ENCODE data around the gene TFR2.
"Not testable (repeated sequence)": the region's sequence is repeated elsewhere in the genome, so short reads cannot be mapped to it uniquely, and the experiment has no call there.

Gene TFR2

DNA sequence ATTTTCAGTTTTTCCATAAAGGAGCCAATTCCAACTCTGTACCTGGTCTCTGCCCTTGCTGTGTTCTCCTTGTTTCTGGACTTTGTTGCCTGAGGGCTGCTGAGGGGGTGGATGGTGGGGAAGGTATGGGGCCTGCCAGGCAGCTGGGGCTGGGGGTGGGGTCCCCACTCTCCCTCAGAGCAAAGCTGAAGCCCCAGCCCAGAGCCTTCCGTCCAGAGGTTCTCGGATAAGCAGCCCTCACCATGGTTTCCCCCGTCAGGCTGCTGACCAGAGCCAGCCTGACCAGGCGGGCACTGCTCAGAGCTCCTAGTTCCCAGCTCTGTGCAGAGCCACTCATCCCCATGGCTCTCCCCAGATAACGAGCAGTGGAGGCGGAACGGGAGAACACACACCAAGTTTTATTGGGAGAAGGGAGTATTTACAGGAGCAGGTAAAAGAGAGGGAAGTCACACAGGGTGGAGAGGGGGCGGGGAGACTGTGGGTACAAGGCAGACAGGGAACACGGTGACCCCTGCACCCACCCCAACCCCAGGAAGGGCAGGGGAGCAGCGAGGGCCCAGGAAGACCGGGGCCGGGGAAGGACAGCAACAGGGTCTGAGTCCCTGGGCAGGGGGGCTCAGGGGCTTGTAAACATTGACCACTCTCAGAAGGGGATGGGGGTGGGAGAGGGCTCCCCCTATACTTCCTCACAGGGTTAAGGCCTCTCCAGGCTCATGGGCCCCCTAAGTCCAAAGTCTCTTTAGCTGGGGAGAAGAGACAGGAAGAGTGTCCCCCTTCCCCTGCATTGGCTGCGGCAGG is 38.0 kb upstream of the TFR2 start:
- in situ Hi-C loops (cut with MboI; ENCODE audit: low sequenced_read_pairs), result no loop called here

DNA sequence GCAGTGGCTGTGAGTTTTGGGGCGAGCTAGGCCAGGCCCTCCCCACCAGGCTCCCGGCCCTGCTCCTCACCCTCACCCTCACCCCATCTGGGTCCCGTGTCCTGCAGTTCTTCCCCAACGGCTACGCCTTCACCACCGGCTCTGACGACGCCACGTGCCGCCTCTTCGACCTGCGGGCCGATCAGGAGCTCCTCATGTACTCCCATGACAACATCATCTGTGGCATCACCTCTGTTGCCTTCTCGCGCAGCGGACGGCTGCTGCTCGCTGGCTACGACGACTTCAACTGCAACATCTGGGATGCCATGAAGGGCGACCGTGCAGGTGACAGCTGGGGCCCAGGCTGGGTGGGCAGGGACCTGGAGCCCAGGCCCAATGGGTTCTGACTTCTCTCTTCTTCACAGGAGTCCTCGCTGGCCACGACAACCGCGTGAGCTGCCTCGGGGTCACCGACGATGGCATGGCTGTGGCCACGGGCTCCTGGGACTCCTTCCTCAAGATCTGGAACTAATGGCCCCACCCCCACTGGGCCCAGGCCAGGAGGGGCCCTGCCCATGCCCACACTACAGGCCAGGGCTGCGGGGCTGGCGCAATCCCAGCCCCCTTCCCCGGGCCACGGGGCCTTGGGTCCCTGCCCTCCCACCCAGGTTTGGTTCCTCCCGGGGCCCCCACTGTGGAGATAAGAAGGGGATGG is 37.1 kb upstream of the TFR2 start:
- in situ Hi-C loops (cut with MboI; ENCODE audit: low sequenced_read_pairs), result no loop called here

DNA sequence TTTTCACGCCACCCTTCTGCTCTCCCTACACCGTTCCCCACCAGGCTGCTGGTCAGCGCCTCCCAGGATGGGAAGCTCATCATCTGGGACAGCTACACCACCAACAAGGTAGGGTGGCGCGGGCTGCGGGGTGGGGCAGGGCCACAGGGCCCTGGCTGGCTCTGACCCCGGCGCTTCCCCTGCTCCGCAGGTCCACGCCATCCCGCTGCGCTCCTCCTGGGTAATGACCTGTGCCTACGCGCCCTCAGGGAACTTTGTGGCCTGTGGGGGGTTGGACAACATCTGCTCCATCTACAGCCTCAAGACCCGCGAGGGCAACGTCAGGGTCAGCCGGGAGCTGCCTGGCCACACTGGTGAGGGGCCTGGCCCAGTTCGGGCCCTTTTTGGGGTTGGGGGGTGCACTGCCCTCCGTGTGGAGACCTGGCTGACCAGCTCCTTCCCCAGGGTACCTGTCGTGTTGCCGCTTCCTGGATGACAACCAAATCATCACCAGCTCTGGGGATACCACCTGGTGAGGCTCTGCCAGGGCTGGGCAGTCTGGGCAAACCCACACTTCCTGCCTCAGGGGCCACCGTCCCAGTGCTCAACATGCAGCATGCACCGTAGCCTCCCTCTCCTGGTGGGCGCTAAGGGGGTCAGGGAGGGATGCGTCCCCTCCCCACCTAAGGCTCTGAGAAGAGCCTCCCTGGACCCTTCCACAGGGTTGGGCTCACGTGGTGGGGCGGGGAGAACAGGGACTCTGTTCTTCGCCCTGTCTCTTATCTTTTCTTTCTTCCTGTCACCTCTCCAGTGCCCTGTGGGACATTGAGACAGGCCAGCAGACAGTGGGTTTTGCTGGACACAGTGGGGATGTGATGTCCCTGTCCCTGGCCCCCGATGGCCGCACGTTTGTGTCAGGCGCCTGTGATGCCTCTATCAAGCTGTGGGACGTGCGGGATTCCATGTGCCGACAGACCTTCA is 36.2 kb upstream of the TFR2 start:
- in situ Hi-C loops (cut with MboI; ENCODE audit: low sequenced_read_pairs), result no loop called here

GRCh38 chr7:100676501-100677306 is 35.4 kb upstream of the TFR2 start:
- in situ Hi-C loops (cut with MboI; ENCODE audit: low sequenced_read_pairs), result no loop called here

- in situ Hi-C loops (cut with MboI; ENCODE audit: low sequenced_read_pairs), result no loop called here
Measured at GRCh38 chr7:100675581-100676350, 34.4 kb upstream of the TFR2 start.

GRCh38 chr7:100675105-100675451 is 33.7 kb upstream of the TFR2 start:
- in situ Hi-C loops (cut with MboI; ENCODE audit: low sequenced_read_pairs), result no loop called here

DNA sequence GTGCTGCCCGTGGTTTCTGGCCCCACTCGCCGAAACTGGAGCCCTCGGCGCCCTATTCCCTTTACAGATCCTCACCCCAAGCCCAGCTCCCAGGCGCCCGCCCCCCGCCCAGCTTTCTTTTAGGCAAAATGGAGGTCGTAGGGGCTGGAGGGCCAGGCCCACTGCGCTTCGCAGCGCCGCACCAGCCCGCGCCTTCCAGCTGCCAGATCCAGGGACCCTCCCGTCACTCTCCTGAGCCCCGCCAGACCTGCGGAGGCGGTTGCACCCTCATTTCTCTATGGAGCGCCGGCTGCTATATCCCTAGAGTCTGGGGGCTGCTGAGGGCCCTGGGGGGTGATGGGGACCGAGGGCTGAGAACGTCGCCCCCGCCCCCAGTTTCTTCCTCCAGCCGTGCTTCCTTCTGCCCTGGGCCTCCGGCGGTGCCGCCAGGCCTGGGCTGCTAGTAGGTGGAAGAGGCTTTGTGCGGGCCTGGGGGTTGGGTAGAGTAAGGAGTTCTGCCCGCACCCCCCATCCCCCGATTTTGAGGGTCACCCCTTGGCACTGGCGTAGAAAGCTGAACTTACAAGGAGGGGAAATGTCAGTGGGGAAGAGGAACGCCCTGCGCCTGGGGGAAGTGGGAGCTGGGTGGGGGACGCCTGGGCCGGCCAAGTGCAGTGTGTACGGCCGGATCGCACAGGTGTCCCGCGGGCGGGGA is 33.2 kb upstream of the TFR2 start:
- in situ Hi-C loops (cut with MboI; ENCODE audit: low sequenced_read_pairs), result no loop called here

DNA sequence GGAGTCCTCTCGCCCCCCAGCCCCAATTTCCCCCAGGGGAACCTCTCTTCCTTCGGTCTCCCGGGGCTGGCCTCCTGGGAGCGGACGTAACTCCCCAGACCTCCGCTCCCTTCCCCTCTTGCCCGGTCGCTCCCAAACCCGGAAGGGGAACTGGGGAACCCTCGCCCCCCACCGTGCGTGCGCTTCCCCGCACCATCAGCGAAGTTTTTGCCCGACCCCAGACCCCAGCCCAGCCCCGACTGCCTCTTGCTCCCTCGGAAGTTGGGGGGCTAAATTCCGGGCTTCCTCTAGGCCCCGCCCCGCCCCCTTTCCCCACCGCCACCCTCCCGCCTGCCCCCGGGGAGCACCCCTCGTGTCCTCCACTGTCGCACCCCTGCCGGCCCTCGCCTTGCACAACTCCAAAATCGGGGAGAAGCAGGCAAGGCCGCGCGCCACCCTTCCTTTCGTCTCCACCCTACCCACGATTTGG is 32.6 kb upstream of the TFR2 start:
- in situ Hi-C loops (cut with MboI; ENCODE audit: low sequenced_read_pairs), result no loop called here

DNA sequence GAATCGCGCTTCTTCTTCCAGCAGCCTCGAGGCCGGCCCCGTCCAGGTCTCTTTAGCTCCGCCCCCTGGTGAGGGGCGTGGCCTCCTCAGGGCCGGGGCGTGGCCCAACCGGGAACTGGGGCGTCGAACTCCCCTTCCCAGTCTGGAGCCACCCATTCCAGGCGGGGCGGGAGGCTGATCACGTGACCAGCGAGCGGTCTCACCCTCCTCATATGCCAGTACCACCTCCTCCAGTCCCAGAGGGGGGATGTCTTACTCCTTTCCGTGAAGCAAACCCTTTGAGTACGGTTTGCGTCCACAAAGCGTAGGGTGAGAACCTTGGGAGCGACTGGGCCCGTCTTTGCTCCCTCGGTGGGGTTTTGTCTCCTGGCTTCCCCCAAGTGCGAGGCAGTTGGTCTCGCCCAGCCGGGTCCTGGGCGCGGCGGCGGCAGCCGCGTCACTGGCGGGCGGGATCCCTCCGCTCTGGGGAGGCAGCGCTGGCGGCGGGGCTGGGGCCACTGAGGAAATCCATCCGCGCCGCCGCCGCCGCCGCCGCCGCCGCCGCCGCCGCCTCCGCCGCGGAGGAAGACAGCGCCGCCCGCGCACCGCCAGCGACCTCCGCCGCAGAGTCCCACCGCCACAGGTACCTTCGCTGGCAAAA is 32.1 kb upstream of the TFR2 start, which contains the start of gene GNB2:
GNB2 (plus strand) TSS at position 439 of the 640 bp plus-strand sequence. CDS start 2,526 bp downstream, outside the sequence.
- in situ Hi-C loops (cut with MboI; ENCODE audit: low sequenced_read_pairs), result no loop called here

DNA sequence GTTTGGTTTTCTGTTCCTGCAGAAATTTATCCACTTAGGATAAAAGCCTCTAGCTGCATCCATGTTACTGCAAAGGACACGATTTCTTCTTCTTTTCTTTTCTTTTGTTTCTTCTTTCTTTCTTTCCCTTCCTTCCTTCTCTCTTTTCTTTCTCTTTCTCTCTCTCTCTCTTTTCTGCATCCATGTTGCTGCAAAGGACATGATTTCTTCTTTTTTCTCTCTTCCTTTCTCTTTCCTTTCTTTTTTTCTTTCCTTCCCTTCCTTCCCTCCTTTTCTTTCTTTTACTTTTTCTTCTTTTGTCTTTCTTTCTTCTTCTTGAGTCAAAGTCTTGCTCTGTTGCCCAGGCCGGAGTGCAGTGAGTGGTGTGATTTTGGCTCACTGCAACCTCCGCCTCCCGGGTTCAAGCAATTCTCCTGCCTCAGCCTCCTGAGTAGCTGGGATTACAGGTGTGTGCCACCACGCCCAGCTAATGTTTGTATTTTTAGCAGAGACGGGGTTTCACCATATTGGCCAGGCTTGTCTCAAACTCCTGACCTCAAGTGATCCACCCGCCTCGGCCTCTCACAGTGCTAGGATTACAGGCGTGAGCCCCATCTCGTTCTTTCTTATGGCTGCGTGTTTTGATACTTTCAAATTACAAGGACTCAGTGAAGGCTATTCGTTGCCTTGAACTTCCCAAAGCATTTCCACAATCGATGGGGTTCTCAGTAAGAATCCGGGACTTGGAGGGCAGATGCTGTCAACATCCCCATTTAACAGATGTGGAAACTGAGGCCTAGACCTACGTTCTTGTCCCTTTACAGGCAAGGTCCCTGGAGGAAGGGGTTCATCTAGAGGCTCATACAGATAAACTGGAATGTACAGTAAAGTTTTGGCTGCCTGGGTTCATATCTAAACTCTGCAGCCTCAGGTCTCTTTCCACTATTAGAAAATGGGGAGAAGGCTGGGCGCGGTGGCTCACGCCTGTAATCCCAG is 30.3 kb upstream of the TFR2 start:
- in situ Hi-C loops (cut with MboI; ENCODE audit: low sequenced_read_pairs), result no loop called here

DNA sequence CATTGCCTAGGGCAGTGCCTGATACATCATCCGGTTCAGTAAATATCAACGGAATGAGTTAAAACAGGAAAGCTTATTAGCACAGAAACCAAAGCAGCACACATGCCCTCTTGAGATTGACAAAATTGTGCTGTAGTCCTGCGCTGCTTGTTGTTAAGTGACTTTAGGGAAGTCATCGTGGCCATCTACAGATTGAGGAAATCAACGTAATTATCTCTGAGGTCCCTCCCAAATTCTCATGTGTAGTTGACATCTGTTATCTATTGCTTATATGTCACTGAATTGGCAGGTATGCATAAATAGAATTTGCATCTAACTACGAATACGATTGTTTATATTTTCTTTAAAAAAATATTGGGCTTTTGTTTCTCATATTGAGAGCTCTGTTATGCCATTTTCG is 28.7 kb upstream of the TFR2 start:
- in situ Hi-C loops (cut with MboI; ENCODE audit: low sequenced_read_pairs), result no loop called here

DNA sequence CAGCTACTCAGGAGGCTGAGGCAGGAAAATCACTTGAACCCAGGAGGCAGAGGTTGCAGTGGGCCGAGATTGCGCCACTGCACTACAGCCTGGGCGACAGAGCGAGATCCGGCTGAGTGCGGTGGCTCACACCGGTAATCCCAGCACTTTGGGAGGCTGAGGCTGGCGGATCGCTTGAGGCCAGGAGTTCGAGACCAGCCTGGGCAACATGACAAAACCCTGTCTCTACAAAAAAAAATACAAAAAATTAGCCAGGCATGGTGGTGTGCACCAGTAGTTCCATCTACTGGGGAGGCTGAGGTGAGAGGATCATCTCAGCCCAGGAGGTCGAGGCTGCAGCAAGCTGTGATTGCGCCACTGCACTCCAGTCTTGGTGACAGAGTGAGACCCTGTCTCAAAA is 27.8 kb upstream of the TFR2 start:
- in situ Hi-C loops (cut with MboI; ENCODE audit: low sequenced_read_pairs), result not testable (repeated sequence)

GRCh38 chr7:100668069-100668449 is 26.7 kb upstream of the TFR2 start:
- in situ Hi-C loops (cut with MboI; ENCODE audit: low sequenced_read_pairs), result no loop called here

DNA sequence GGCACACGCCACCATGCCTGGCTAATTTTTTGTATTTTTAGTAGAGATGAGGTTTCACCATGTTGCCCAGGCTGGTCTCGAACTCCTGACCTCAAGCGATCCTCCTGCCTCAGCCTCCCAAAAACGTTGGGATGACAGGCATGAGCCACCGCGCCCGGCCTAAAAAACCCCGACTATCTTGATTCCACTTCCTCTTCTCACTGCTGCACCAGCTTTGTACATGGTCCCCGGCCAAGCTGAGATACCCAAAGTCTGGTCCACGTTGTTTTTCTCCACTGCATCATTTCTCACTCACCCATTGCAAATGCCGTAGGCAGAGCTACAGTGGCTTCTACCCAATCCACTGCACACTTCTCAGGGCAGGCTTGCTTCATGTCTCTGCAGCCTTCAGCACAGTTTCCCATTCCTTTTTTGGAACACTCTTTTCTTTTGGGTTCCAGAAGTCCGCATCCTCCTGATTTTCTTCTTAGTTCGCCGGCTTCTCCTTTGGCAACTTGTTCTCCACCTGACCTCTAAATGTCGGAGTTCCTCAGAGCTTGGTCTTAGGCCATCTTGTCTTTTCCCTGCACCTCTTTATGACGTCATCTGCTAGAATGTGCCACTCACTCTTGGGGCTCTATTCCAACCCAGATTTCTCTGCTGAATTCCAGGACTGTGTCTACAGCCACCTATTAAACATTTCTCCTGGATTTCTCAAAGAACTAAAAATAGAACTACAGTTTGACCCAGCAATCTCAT is 26.1 kb upstream of the TFR2 start:
- in situ Hi-C loops (cut with MboI; ENCODE audit: low sequenced_read_pairs), result no loop called here

GRCh38 chr7:100665168-100665726 is 23.9 kb upstream of the TFR2 start:
- in situ Hi-C loops (cut with MboI; ENCODE audit: low sequenced_read_pairs), result no loop called here

- in situ Hi-C loops (cut with MboI; ENCODE audit: low sequenced_read_pairs), result not testable (repeated sequence)
Measured at GRCh38 chr7:100662194-100662776, 20.9 kb upstream of the TFR2 start.
